H1 (cell line): ENCODE data around the gene CNIH1. TPM values are rescaled to one million over a fixed set of nuclear protein-coding genes. Genes with fewer than 3 reads are reported as not detected.
"Not testable (repeated sequence)": the region's sequence is repeated elsewhere in the genome, so short reads cannot be mapped to it uniquely, and the experiment has no call there.

Source experiments
- CTCF ChIA-PET: fragments of 300-600 bp; sonication (Branson Sonifier 250); formaldehyde crosslinking; loops from one replicate; lab custom pipeline; 2021; ENCODE audit not compliant: partially characterized antibody; lab: Charles Lee
- POLR2A ChIA-PET: fragments of 300-600 bp; sonication (Branson Sonifier 250); formaldehyde crosslinking; loops from one replicate; lab custom pipeline; 2021; ENCODE audit warnings: inconsistent platforms; ENCODE audit not compliant: partially characterized antibody; lab: Charles Lee
- DNase-seq, 2 experiments: peaks; one replicate each; pipeline versions ENCODE4 v3.0.0 to v3.0.0-alpha.2; 2010 to 2022; ENCODE audit warnings: low spot score in 2 of 2, low read depth in 1 of 2, mixed read lengths in 1 of 2
- FAIRE-seq: peaks from 2 replicates; lab custom pipeline; 2011; peaks lifted over from hg19 to GRCh38; lab: Jason Lieb, UNC
- H2AFZ ChIP-seq: 2 replicates; pipeline ENCODE4 v1.8.1; 2012; ENCODE audit warnings: low read length, inconsistent platforms
- H2AK5ac ChIP-seq: 2 replicates; pipeline ENCODE4 v1.6.1; 2013; ENCODE audit warnings: low read depth, low read length
- H2BK120ac ChIP-seq: replicated peaks from 2 replicates; pipeline ENCODE3; 2013; ENCODE audit warnings: low read depth, low read length, inconsistent platforms
- H2BK12ac ChIP-seq: 2 replicates; pipeline ENCODE4 v1.6.1; 2013; ENCODE audit warnings: low read depth, low read length
- H2BK15ac ChIP-seq: 2 replicates; pipeline ENCODE4 v1.6.1; 2013; ENCODE audit warnings: low read length
- H2BK20ac ChIP-seq: 2 replicates; pipeline ENCODE4 v1.6.1; 2013; ENCODE audit warnings: low read length
- H2BK5ac ChIP-seq: 2 replicates; pipeline ENCODE4 v1.6.1; 2013; ENCODE audit warnings: low read depth, low read length
- H3K14ac ChIP-seq: 2 replicates; pipeline ENCODE4 v1.6.1; 2013; ENCODE audit warnings: inconsistent platforms; ENCODE audit not compliant: insufficient read length
- H3K18ac ChIP-seq: 2 replicates; pipeline ENCODE4 v1.6.1; 2013; ENCODE audit warnings: low read length; ENCODE audit errors: extremely low read depth
- H3K23ac ChIP-seq: 2 replicates; pipeline ENCODE4 v1.6.1; 2013; ENCODE audit warnings: inconsistent platforms; ENCODE audit not compliant: insufficient read length
- H3K23me2 ChIP-seq: 2 replicates; pipeline ENCODE4 v1.6.1; 2013; ENCODE audit warnings: low read depth, low read length
- H3K27ac ChIP-seq: 2 replicates; pipeline ENCODE4 v1.6.1; 2011; ENCODE audit warnings: low read depth, low read length, inconsistent platforms
- H3K27me3 ChIP-seq, 4 experiments: replicated peaks in 1 of 4; 1 replicate in 1 of 4; 2 replicates in 3 of 4; pipeline versions ENCODE4 v1.6.1 to v1.8.1; 2011 to 2013; ENCODE audit warnings: low read length in 3 of 4, mild to moderate bottlenecking in 3 of 4, inconsistent platforms in 2 of 4, mixed read lengths in 2 of 4, moderate library complexity in 1 of 4; ENCODE audit not compliant: control insufficient read depth in 3 of 4, insufficient read depth in 3 of 4; ENCODE audit errors: extremely low read depth in 1 of 4
- H3K36me3 ChIP-seq, 4 experiments: 2 replicates each; pipeline versions ENCODE4 v1.6.1 to v1.8.1; 2011 to 2013; ENCODE audit warnings: mild to moderate bottlenecking in 4 of 4, low read length in 3 of 4, moderate library complexity in 2 of 4, control low read depth in 1 of 4, inconsistent platforms in 1 of 4; ENCODE audit not compliant: insufficient read depth in 4 of 4, control insufficient read depth in 2 of 4
- H3K4ac ChIP-seq: replicated peaks from 2 replicates; pipeline ENCODE3; 2013; ENCODE audit warnings: low read length, low read depth, mixed read lengths, inconsistent platforms; ENCODE audit not compliant: insufficient read length
- H3K4me1 ChIP-seq, 4 experiments: replicated peaks in 1 of 4; 1 replicate in 1 of 4; 2 replicates in 3 of 4; pipeline versions ENCODE4 v1.6.1 to v1.8.1; 2011 to 2013; ENCODE audit warnings: low read length in 3 of 4, inconsistent platforms in 2 of 4, mixed read lengths in 1 of 4; ENCODE audit not compliant: insufficient read depth in 4 of 4, control insufficient read depth in 3 of 4
- H3K4me2 ChIP-seq, 2 experiments: 2 replicates each; pipeline versions ENCODE4 v1.6.1 to v1.8.1; 2011 to 2013; ENCODE audit warnings: low read depth in 2 of 2, low read length in 2 of 2, control low read depth in 1 of 2, inconsistent platforms in 1 of 2, mild to moderate bottlenecking in 1 of 2; ENCODE audit not compliant: insufficient read depth in 1 of 2
- H3K4me3 ChIP-seq, 4 experiments: fragments of 200-600, 300-600 bp in 1 of 4; sonication (generic), shearing (Covaris generic), sonication (Bioruptor Twin) in 1 of 4; 2 replicates each; pipeline versions ENCODE4 v1.5.1 to v1.8.1; 2011 to 2016; ENCODE audit warnings: low read length in 4 of 4, low read depth in 3 of 4, control low read depth in 2 of 4, inconsistent platforms in 2 of 4, mild to moderate bottlenecking in 2 of 4, mixed read lengths in 1 of 4, moderate library complexity in 1 of 4; ENCODE audit not compliant: insufficient read depth in 2 of 4; ENCODE audit errors: extremely low read depth in 1 of 4
- H3K56ac ChIP-seq: replicated peaks from 2 replicates; pipeline ENCODE3; 2013; ENCODE audit warnings: low read depth, mild to moderate bottlenecking, mixed read lengths, low read length, inconsistent platforms; ENCODE audit not compliant: insufficient read length
- H3K79me1 ChIP-seq: 2 replicates; pipeline ENCODE4 v1.6.1; 2013; ENCODE audit warnings: low read depth, low read length, control low read depth
- H3K79me2 ChIP-seq, 2 experiments: 2 replicates each; pipeline versions ENCODE4 v1.6.1 to v1.8.1; 2012 to 2013; ENCODE audit warnings: low read length in 2 of 2, mild to moderate bottlenecking in 2 of 2, inconsistent platforms in 1 of 2; ENCODE audit not compliant: insufficient read depth in 2 of 2, control insufficient read depth in 1 of 2
- H3K9ac ChIP-seq, 4 experiments: replicated peaks in 1 of 4; 1 replicate in 1 of 4; 2 replicates in 3 of 4; pipeline versions ENCODE4 v1.6.1 to v1.8.1; 2011 to 2013; ENCODE audit warnings: low read depth in 3 of 4, low read length in 3 of 4, control low read depth in 2 of 4, mild to moderate bottlenecking in 2 of 4, moderate library complexity in 2 of 4, inconsistent platforms in 1 of 4; ENCODE audit errors: extremely low read depth in 1 of 4
- H3K9me3 ChIP-seq, 2 experiments: 2 replicates each; pipeline versions ENCODE4 v1.6.1 to v1.8.1; 2012 to 2013; ENCODE audit warnings: mild to moderate bottlenecking in 2 of 2, moderate library complexity in 2 of 2, control low read depth in 1 of 2, inconsistent platforms in 1 of 2, low read depth in 1 of 2, low read length in 1 of 2, mixed read lengths in 1 of 2; ENCODE audit not compliant: insufficient read depth in 2 of 2
- H4K20me1 ChIP-seq, 2 experiments: replicated peaks in 1 of 2; 2 replicates each; pipeline versions ENCODE3 to v1.8.1; 2011 to 2013; ENCODE audit warnings: inconsistent platforms in 2 of 2, low read length in 2 of 2, mild to moderate bottlenecking in 1 of 2; ENCODE audit not compliant: insufficient read depth in 2 of 2, control insufficient read depth in 1 of 2
- H4K5ac ChIP-seq: 2 replicates; pipeline ENCODE4 v1.6.1; 2013; ENCODE audit warnings: low read length, low read depth, mixed read lengths, inconsistent platforms; ENCODE audit not compliant: insufficient read length
- H4K8ac ChIP-seq: 2 replicates; pipeline ENCODE4 v1.8.0; 2013; ENCODE audit warnings: mild to moderate bottlenecking, moderate library complexity, low read length, inconsistent platforms; ENCODE audit not compliant: insufficient read depth; ENCODE audit errors: extremely low read depth
- H4K91ac ChIP-seq: replicated peaks from 2 replicates; pipeline ENCODE3; 2013; ENCODE audit warnings: low read length, mixed read lengths, inconsistent platforms; ENCODE audit not compliant: insufficient read length
- WGBS, 2 experiments: shearing (Covaris generic) in 1 of 2; methylation state at CpG; one replicate each; pipeline versions ENCODE4 v1.1.6 to v1.1.7; 2013 to 2015; ENCODE audit warnings: low lambda C conversion rate in 2 of 2, mixed read lengths in 2 of 2, inconsistent platforms in 1 of 2, low coverage in 1 of 2, missing lambda C conversion rate in 1 of 2; ENCODE audit not compliant: insufficient replicate concordance in 2 of 2, insufficient coverage in 1 of 2, insufficient read length in 1 of 2; ENCODE audit errors: extremely low coverage in 1 of 2, missing lambda C conversion rate in 1 of 2; 5-methylcytosine and 5-hydroxymethylcytosine counted together
- polyA plus RNA-seq, 7 experiments: library from polyadenylated mRNA; depleted of rRNA in 3 of 7; stranded (reverse) in 5 of 7; unstranded in 2 of 7; fragments of >200 nt in 5 of 7; fragments of 200-250 nt in 2 of 7; gene quantifications; 1 replicate in 5 of 7; 2 replicates in 1 of 7; 4 replicates in 1 of 7; pipeline versions ENCODE4 v1.2.1 to v1.2.3, GENCODE V29; 2011 to 2013; ENCODE audit warnings: missing spikeins in 2 of 7, mixed read lengths in 2 of 7
- total RNA-seq: library from RNA; stranded (reverse); fragmentation: NEBNext Ultra II Directional; extraction: Animal tissue kit (Norgen Biotek cat#: 25700); gene quantifications from 2 replicates; pipeline ENCODE4 v1.2.1, GENCODE V29; 2021

Gene CNIH1
- total and polyA plus RNA-seq, 2 of the 8 experiments (the other 6 are each of a cell fraction or from before 2014, with no cell fraction given), result 119 to 333 TPM

- not testable (repeated sequence) for H2BK15ac ChIP-seq, H3K27me3 ChIP-seq, H3K27ac ChIP-seq, H3K4me2 ChIP-seq, H4K20me1 ChIP-seq, H3K79me2 ChIP-seq, H3K4me1 ChIP-seq, H3K14ac ChIP-seq, DNase-seq, H3K4me3 ChIP-seq, H3K36me3 ChIP-seq, H3K4ac ChIP-seq, H3K23ac ChIP-seq, H2AFZ ChIP-seq, H2BK20ac ChIP-seq, H3K79me1 ChIP-seq, FAIRE-seq, H4K8ac ChIP-seq, H2AK5ac ChIP-seq, H3K9ac ChIP-seq, H2BK5ac ChIP-seq, H3K9me3 ChIP-seq, H4K91ac ChIP-seq, H4K5ac ChIP-seq, H3K23me2 ChIP-seq, H2BK120ac ChIP-seq, H2BK12ac ChIP-seq, H3K18ac ChIP-seq, H3K56ac ChIP-seq
- ChIA-PET CTCF (interaction anchor here (0.6 to 1.7 kb wide), 3 partner anchors 17 to 85 kb away, joined by 3 to 5 read pairs (median 4); partner anchors contain the start of gene GMFB), POLR2A (interaction anchor here (1.2 kb wide), 1 partner anchor 9 kb away, joined by 3 read pairs; no protein-coding TSS in a partner anchor)
- 89% methylated on average over 6 of the region's 6 CpGs; no CpG with 5 or more reads in 1 of the 2 experiments for WGBS, 2 experiments
Measured at GRCh38 chr14:54403401-54404005, 37.7 kb downstream of the CNIH1 start.
